HepG2 (cell line): ENCODE data around the gene ABCC1. TPM values are rescaled to one million over a fixed set of nuclear protein-coding genes. Genes with fewer than 3 reads are reported as not detected.

ENCODE experiments used
- ATF7 ChIP-seq, 2 experiments: fragments of 450-650 bp in 1 of 2; sonication (generic) in 1 of 2; formaldehyde crosslinking in 1 of 2; IDR thresholded peaks; 2 replicates each; pipeline versions ENCODE4 v1.4.0 to v1.6.1; 2016 to 2020; ENCODE audit warnings: antibody characterized with exemption in 1 of 2, mild to moderate bottlenecking in 1 of 2, missing genetic modification reagents in 1 of 2
- FOSL2 ChIP-seq: sonication (generic); formaldehyde crosslinking; IDR thresholded peaks from 2 replicates; pipeline ENCODE4 v1.4.0; 2020; ENCODE audit warnings: missing genetic modification reagents
- FOXA3 ChIP-seq: IDR thresholded peaks from 2 replicates; pipeline ENCODE4 v1.6.1; 2016; ENCODE audit warnings: missing genetic modification reagents, missing compliant biosample characterization
- FOXC1 ChIP-seq: sonication (generic); formaldehyde crosslinking; IDR thresholded peaks from 2 replicates; pipeline ENCODE4 v1.8.0; 2022; ENCODE audit warnings: mild to moderate bottlenecking, missing genetic modification reagents, borderline replicate concordance
- FOXK2 ChIP-seq: fragments of 450-650 bp; IDR thresholded peaks from 2 replicates; pipeline ENCODE4 v1.6.1; 2016
- HNF4G ChIP-seq, 2 experiments: sonication (generic) in 1 of 2; formaldehyde crosslinking in 1 of 2; IDR thresholded peaks; 2 replicates each; pipeline versions ENCODE4 v1.4.0 to v1.6.1; 2011 to 2020; ENCODE audit warnings: borderline replicate concordance in 2 of 2, low read depth in 2 of 2, mild to moderate bottlenecking in 2 of 2, low read length in 1 of 2, missing genetic modification reagents in 1 of 2, moderate library complexity in 1 of 2
- IRX3 ChIP-seq: sonication (generic); formaldehyde crosslinking; IDR thresholded peaks from 2 replicates; pipeline ENCODE4 v1.8.1; 2023; ENCODE audit warnings: mild to moderate bottlenecking, low read depth, missing genetic modification reagents, borderline replicate concordance
- JUND ChIP-seq: sonication (generic); formaldehyde crosslinking; IDR thresholded peaks from 2 replicates; pipeline ENCODE4 v1.8.0; 2022; ENCODE audit warnings: mild to moderate bottlenecking, missing genetic modification reagents
- NBN ChIP-seq: fragments of 450-650 bp; conservative IDR thresholded peaks from 2 replicates; pipeline ENCODE4 v1.6.1; 2017
- ZNF136 ChIP-seq: sonication (generic); formaldehyde crosslinking; IDR thresholded peaks from 2 replicates; pipeline ENCODE4 v1.8.1; 2022; ENCODE audit warnings: low read depth, mild to moderate bottlenecking, moderate library complexity, missing genetic modification reagents
- ZNF431 ChIP-seq: sonication (generic); formaldehyde crosslinking; IDR thresholded peaks from 2 replicates; pipeline ENCODE4 v1.9.0; 2022; ENCODE audit warnings: missing genetic modification reagents, low read depth, mild to moderate bottlenecking, borderline replicate concordance
- ZNF468 ChIP-seq: sonication (generic); formaldehyde crosslinking; IDR thresholded peaks from 2 replicates; pipeline ENCODE4 v1.8.0; 2022; ENCODE audit warnings: mild to moderate bottlenecking, moderate library complexity, missing genetic modification reagents
- ZNF678 ChIP-seq: sonication (generic); formaldehyde crosslinking; IDR thresholded peaks from 2 replicates; pipeline ENCODE4 v1.4.0; 2020; ENCODE audit warnings: mild to moderate bottlenecking, missing genetic modification reagents
- ZSCAN25 ChIP-seq: sonication (generic); formaldehyde crosslinking; IDR thresholded peaks from 2 replicates; pipeline ENCODE4 v1.8.0; 2022; ENCODE audit warnings: mild to moderate bottlenecking, missing genetic modification reagents
- polyA plus RNA-seq, 8 experiments: library from polyadenylated mRNA; depleted of rRNA in 3 of 8; stranded (reverse) in 7 of 8; unstranded in 1 of 8; fragments of >200 nt; fragmentation: Illumina TruSeq in 4 of 8; extraction: Trizol in 4 of 8; gene quantifications; 2 replicates each; pipeline versions ENCODE4 v1.2.1 to v1.2.3, GENCODE V29; 2011 to 2016; ENCODE audit warnings: low read depth in 4 of 8, missing spikeins in 1 of 8, mixed read lengths in 1 of 8; ENCODE audit not compliant: insufficient read depth in 1 of 8
- total RNA-seq, 5 experiments: library from RNA; depleted of rRNA; stranded (reverse); fragments of >200 nt; fragmentation: Illumina TruSeq; extraction: Trizol; gene quantifications; 2 replicates each; pipeline ENCODE4 v1.2.3, GENCODE V29; 2016; ENCODE audit warnings: low read depth in 1 of 5
- TF ChIP-seq, protein P1 (sequence below): sonication (generic); formaldehyde crosslinking; IDR thresholded peaks from 2 replicates; pipeline ENCODE4 v1.5.1; 2020; ENCODE audit warnings: missing genetic modification reagents, mild to moderate bottlenecking, borderline replicate concordance
- TF ChIP-seq, protein P2 (sequence below): sonication (generic); formaldehyde crosslinking; IDR thresholded peaks from 2 replicates; pipeline ENCODE4 v1.5.0; 2020; ENCODE audit warnings: mild to moderate bottlenecking, missing genetic modification reagents
- TF ChIP-seq, protein P3 (sequence below): sonication (generic); formaldehyde crosslinking; IDR thresholded peaks from 2 replicates; pipeline ENCODE4 v1.8.0; 2022; ENCODE audit warnings: missing genetic modification reagents, low read depth, mild to moderate bottlenecking, borderline replicate concordance
- TF ChIP-seq, protein P4 (sequence below), 2 experiments: fragments of 450-650 bp in 1 of 2; sonication (generic) in 1 of 2; formaldehyde crosslinking in 1 of 2; IDR thresholded peaks; 2 replicates each; pipeline versions ENCODE4 v1.6.1 to v1.8.0; 2016 to 2022; ENCODE audit warnings: antibody characterized with exemption in 1 of 2, mild to moderate bottlenecking in 1 of 2, missing genetic modification reagents in 1 of 2

ABCC1 gene
- total and polyA plus RNA-seq, 2 of the 13 experiments (the other 11 are each of a cell fraction or from before 2014, with no cell fraction given), result 13.0 to 30.6 TPM

DNA sequence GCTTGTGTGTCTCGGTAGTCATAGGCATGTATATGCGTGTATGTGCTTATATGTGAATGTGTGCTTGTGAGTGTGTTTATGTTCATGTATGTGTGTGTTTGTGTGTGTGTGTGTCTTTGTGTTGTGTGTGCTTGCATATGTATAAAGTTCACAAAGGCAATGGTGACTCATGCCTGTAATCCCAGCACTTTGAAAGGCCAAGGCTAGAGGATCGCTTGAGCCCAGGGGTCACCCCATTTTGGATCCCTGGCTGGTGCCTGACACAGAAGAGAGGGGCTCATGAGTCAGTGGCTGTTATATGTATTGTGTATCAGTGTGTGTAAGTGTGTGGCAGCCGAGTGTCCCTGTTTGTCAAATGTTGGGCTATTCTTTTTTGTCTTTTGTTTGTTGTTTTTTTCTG, 69.3 kb downstream of the ABCC1 start (continued):
- TF ChIP-seq, protein P1, sequence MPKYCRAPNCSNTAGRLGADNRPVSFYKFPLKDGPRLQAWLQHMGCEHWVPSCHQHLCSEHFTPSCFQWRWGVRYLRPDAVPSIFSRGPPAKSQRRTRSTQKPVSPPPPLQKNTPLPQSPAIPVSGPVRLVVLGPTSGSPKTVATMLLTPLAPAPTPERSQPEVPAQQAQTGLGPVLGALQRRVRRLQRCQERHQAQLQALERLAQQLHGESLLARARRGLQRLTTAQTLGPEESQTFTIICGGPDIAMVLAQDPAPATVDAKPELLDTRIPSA (CRISPR knock-in tag), result no peak
- TF ChIP-seq FOXA3 (CRISPR knock-in tag) (peak; percentile 8; the same call in 1 of the 2 replicates), FOSL2 (CRISPR knock-in tag) (peak; percentile 81), ZNF678 (CRISPR knock-in tag) (no peak), ZNF468 (no peak), HNF4G (IDR thresholded peaks at IDR 0.05; ENCODE audit: borderline replicate concordance, low read depth, low read length) (no peak), HNF4G (CRISPR knock-in tag; IDR thresholded peaks at IDR 0.05; ENCODE audit: borderline replicate concordance, low read depth) (no peak), ATF7 (IDR thresholded peaks at IDR 0.05) (0 out of 2 replicates have a peak, but pooled peaks have one; percentile 6), ATF7 (CRISPR knock-in tag; IDR thresholded peaks at IDR 0.05) (no peak), IRX3 (no peak), NBN (0 out of 2 replicates have a peak, but pooled peaks have one; percentile 42), FOXC1 (no peak), JUND (CRISPR knock-in tag) (peak; percentile 44; the same call in 1 of the 2 replicates), FOXK2 (peak; percentile 17; the same call in 1 of the 2 replicates), ZSCAN25 (CRISPR knock-in tag) (no peak), ZNF431 (CRISPR knock-in tag) (no peak), ZNF136 (CRISPR knock-in tag) (no peak)
- TF ChIP-seq, protein P2, sequence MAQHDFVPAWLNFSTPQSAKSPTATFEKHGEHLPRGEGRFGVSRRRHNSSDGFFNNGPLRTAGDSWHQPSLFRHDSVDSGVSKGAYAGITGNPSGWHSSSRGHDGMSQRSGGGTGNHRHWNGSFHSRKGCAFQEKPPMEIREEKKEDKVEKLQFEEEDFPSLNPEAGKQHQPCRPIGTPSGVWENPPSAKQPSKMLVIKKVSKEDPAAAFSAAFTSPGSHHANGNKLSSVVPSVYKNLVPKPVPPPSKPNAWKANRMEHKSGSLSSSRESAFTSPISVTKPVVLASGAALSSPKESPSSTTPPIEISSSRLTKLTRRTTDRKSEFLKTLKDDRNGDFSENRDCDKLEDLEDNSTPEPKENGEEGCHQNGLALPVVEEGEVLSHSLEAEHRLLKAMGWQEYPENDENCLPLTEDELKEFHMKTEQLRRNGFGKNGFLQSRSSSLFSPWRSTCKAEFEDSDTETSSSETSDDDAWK (CRISPR knock-in tag), result no peak
- TF ChIP-seq, protein P3, sequence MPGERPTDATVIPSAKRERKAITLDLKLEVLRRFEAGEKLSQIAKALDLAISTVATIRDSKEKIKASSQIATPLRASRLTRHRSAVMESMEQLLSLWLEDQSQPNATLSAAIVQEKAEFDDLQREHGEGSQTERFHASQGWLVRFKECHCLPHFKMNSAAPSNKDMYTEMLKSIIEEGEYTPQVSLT (CRISPR knock-in tag), result no peak
- TF ChIP-seq, protein P4, sequence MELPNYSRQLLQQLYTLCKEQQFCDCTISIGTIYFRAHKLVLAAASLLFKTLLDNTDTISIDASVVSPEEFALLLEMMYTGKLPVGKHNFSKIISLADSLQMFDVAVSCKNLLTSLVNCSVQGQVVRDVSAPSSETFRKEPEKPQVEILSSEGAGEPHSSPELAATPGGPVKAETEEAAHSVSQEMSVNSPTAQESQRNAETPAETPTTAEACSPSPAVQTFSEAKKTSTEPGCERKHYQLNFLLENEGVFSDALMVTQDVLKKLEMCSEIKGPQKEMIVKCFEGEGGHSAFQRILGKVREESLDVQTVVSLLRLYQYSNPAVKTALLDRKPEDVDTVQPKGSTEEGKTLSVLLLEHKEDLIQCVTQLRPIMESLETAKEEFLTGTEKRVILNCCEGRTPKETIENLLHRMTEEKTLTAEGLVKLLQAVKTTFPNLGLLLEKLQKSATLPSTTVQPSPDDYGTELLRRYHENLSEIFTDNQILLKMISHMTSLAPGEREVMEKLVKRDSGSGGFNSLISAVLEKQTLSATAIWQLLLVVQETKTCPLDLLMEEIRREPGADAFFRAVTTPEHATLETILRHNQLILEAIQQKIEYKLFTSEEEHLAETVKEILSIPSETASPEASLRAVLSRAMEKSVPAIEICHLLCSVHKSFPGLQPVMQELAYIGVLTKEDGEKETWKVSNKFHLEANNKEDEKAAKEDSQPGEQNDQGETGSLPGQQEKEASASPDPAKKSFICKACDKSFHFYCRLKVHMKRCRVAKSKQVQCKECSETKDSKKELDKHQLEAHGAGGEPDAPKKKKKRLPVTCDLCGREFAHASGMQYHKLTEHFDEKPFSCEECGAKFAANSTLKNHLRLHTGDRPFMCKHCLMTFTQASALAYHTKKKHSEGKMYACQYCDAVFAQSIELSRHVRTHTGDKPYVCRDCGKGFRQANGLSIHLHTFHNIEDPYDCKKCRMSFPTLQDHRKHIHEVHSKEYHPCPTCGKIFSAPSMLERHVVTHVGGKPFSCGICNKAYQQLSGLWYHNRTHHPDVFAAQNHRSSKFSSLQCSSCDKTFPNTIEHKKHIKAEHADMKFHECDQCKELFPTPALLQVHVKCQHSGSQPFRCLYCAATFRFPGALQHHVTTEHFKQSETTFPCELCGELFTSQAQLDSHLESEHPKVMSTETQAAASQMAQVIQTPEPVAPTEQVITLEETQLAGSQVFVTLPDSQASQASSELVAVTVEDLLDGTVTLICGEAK (IDR thresholded peaks at IDR 0.05), result peak; percentile 55
- TF ChIP-seq, protein P4 (CRISPR knock-in tag; IDR thresholded peaks at IDR 0.05), result no peak
